GM18517 (cell line): Measurements from ENCODE around the gene ADGRG1.

Experiments used
- ATAC-seq: cut with Tn5 transposase; IDR thresholded peaks from one replicate; pipeline ENCODE4 v1.9.1; 2021; ENCODE audit warnings: mild to moderate bottlenecking, moderate library complexity; ENCODE audit not compliant: unreplicated experiment

The ADGRG1 gene

GRCh38 chr16:57714047-57714446 lies 85.6 kb downstream of the ADGRG1 start:
- no peak for ATAC-seq
